Measurements from ENCODE around the gene HMOX2.

DNA sequence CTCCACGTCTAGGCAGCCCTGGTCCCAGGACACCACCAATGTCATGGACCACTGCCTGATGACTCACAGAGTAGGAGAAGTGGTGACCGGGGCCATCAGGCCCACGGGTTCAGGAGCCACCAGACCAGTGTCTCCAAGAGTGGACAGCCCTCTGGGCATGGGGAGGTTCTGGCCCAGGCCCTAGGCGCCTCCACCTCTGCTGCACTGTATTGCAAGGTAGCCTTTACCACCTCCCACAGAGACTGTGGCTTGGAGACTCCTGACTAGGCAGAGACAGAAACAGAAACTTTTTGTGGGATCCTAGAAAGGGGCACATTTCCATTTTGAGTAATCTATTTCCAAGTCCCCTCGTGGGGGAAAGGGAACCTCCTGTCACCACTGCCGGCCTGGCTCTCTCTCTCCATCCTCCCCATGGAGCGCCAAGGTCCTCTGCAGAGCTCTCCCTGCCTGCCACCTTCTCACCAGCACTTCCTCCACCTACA, 59.5 kb downstream of the HMOX2 start:
- TF ChIP-seq GATA2 (IDR thresholded peaks at IDR 0.05; ENCODE audit: low read depth, low read length) (no peak), GATA3 (IDR thresholded peaks at IDR 0.05; ENCODE audit: low read depth, low read length) (no peak)
